GM23338 (cell line): ENCODE results near the gene NME5. TPM values are rescaled to one million over a fixed set of nuclear protein-coding genes. Genes with fewer than 3 reads are reported as not detected.
A peak's percentile ranks its signal among the peaks of the same experiment; 100 is the strongest.

ENCODE experiments used
- ATAC-seq: fragments of 200-7000 bp; cut with Tn5 transposase; 3 replicates; pipeline ENCODE4 v1.9.1; 2020
- DNase-seq: peaks from one replicate; pipeline ENCODE4 v3.0.0-alpha.2; 2015; ENCODE audit warnings: low spot score
- H2AFZ ChIP-seq: fragments of 200-600 bp; sonication (generic); 2 replicates; pipeline ENCODE4 v1.8.0; 2016; ENCODE audit warnings: antibody characterized with exemption, mild to moderate bottlenecking, moderate library complexity
- H3F3A ChIP-seq: fragments of 200-600 bp; sonication (generic); replicated peaks from 2 replicates; pipeline ENCODE4 v1.8.0; 2017; ENCODE audit warnings: antibody characterized with exemption, mixed run types, low read depth
- H3K27ac ChIP-seq: fragments of 200-600 bp; sonication (generic); 2 replicates; pipeline ENCODE4 v1.6.1; 2016; ENCODE audit warnings: low read depth
- H3K27me3 ChIP-seq: fragments of 200-600 bp; sonication (generic); 2 replicates; pipeline ENCODE4 v1.8.0; 2016; ENCODE audit warnings: mild to moderate bottlenecking, mixed run types, moderate library complexity; ENCODE audit not compliant: insufficient read depth
- H3K36me3 ChIP-seq: fragments of 200-600 bp; sonication (generic); 2 replicates; pipeline ENCODE4 v1.8.0; 2016; ENCODE audit warnings: mild to moderate bottlenecking; ENCODE audit not compliant: insufficient read depth
- H3K4me1 ChIP-seq: fragments of 200-600 bp; sonication (generic); 2 replicates; pipeline ENCODE4 v1.8.0; 2016; ENCODE audit warnings: mild to moderate bottlenecking, moderate library complexity; ENCODE audit not compliant: insufficient read depth
- H3K4me2 ChIP-seq: fragments of 200-600 bp; sonication (generic); 2 replicates; pipeline ENCODE4 v1.7.1; 2017; ENCODE audit warnings: mixed run types
- H3K4me3 ChIP-seq: fragments of 200-600 bp; sonication (generic); 2 replicates; pipeline ENCODE4 v1.6.1; 2016; ENCODE audit warnings: mixed run types
- H3K79me2 ChIP-seq: fragments of 200-600 bp; sonication (generic); replicated peaks from 2 replicates; pipeline ENCODE4 v1.8.0; 2017; ENCODE audit warnings: mild to moderate bottlenecking; ENCODE audit not compliant: insufficient read depth
- H3K9me2 ChIP-seq: fragments of 200-600 bp; sonication (generic); 2 replicates; pipeline ENCODE4 v1.8.0; 2017; ENCODE audit not compliant: insufficient read depth
- H4K20me1 ChIP-seq: fragments of 200-600 bp; sonication (generic); replicated peaks from 2 replicates; pipeline ENCODE4 v1.8.0; 2017; ENCODE audit warnings: mild to moderate bottlenecking; ENCODE audit not compliant: insufficient read depth
- H3K27ac Mint-ChIP-seq: 2 replicates; pipeline ENCODE4 v1.8.0; 2020; ENCODE audit warnings: inconsistent platforms, mild to moderate bottlenecking, moderate library complexity, mixed read lengths
- H3K27me3 Mint-ChIP-seq: 3 replicates; pipeline ENCODE4 v1.8.0; 2022; ENCODE audit warnings: low read depth, mild to moderate bottlenecking, moderate library complexity, mixed read lengths, inconsistent platforms; ENCODE audit not compliant: insufficient read depth, poor library complexity
- H3K36me3 Mint-ChIP-seq: 3 replicates; pipeline ENCODE4 v1.8.0; 2021; ENCODE audit warnings: low read depth, mild to moderate bottlenecking, inconsistent platforms, moderate library complexity, mixed read lengths
- H3K4me1 Mint-ChIP-seq: 3 replicates; pipeline ENCODE4 v1.8.0; 2020; ENCODE audit warnings: mild to moderate bottlenecking, inconsistent platforms, mixed read lengths
- H3K4me3 Mint-ChIP-seq: 3 replicates; pipeline ENCODE4 v1.8.0; 2021; ENCODE audit warnings: moderate library complexity, mild to moderate bottlenecking, inconsistent platforms, mixed read lengths
- H3K9me3 Mint-ChIP-seq: 3 replicates; pipeline ENCODE4 v1.8.0; 2020; ENCODE audit warnings: moderate library complexity, mild to moderate bottlenecking, inconsistent platforms, mixed read lengths
- CTCF ChIP-seq, 2 experiments: fragments of 200-600 bp in 1 of 2; sonication (generic) in 1 of 2; conservative IDR thresholded peaks; 2 replicates each; pipeline versions ENCODE4 v1.5.1 to v1.6.1; 2016 to 2017; ENCODE audit warnings: antibody characterized with exemption in 2 of 2, low read depth in 2 of 2, mild to moderate bottlenecking in 2 of 2, moderate library complexity in 1 of 2
- EZH2 ChIP-seq: fragments of 200-600 bp; sonication (generic); IDR thresholded peaks from one replicate; pipeline ENCODE4 v1.8.0; 2017; ENCODE audit warnings: antibody characterized with exemption, mild to moderate bottlenecking, low read depth; ENCODE audit not compliant: unreplicated experiment
- EZH2phosphoT487 ChIP-seq: fragments of 200-600 bp; sonication (generic); IDR thresholded peaks from one replicate; pipeline ENCODE4 v1.8.1; 2018; ENCODE audit warnings: antibody characterized with exemption; ENCODE audit not compliant: unreplicated experiment
- JUNB ChIP-seq: IDR thresholded peaks from one replicate; pipeline ENCODE4 v1.6.1; 2016; ENCODE audit warnings: antibody characterized with exemption; ENCODE audit not compliant: unreplicated experiment
- NANOG ChIP-seq: IDR thresholded peaks from 2 replicates; pipeline ENCODE4 v1.6.1; 2016; ENCODE audit warnings: antibody characterized with exemption, borderline replicate concordance
- POLR2AphosphoS5 ChIP-seq: IDR thresholded peaks from 2 replicates; pipeline ENCODE4 v1.6.1; 2016; ENCODE audit warnings: antibody characterized with exemption, low read depth
- STAT1 ChIP-seq: IDR thresholded peaks from one replicate; pipeline ENCODE4 v1.6.1; 2016; ENCODE audit warnings: antibody characterized with exemption; ENCODE audit not compliant: unreplicated experiment
- ZNF331 ChIP-seq: fragments of 250-450 bp; sonication (Bioruptor Pico); IDR thresholded peaks from 2 replicates; pipeline ENCODE4 v1.5.0; 2020; ENCODE audit warnings: low read depth, mild to moderate bottlenecking, moderate library complexity
- ZNF462 ChIP-seq: fragments of 250-450 bp; sonication (Bioruptor Pico); IDR thresholded peaks from 2 replicates; pipeline ENCODE4 v1.5.0; 2020; ENCODE audit warnings: mild to moderate bottlenecking, moderate library complexity
- polyA plus RNA-seq: library from polyadenylated mRNA; unstranded; fragments of >200 nt; fragmentation: Nextera tagmentation; extraction: Ambion mirVana; gene quantifications from 2 replicates; pipeline ENCODE4 v1.2.1, GENCODE V29; 2016
- total RNA-seq: library from RNA; depleted of rRNA; stranded (reverse); fragments of >200 nt; shearing (Covaris generic); gene quantifications from 2 replicates; pipeline ENCODE4 v1.2.3, GENCODE V29; 2014
- TF ChIP-seq, protein P1 (sequence below): IDR thresholded peaks from 2 replicates; pipeline ENCODE4 v1.6.1; 2016; ENCODE audit warnings: antibody characterized with exemption
- TF ChIP-seq, protein P2 (sequence below): IDR thresholded peaks from one replicate; pipeline ENCODE4 v1.6.1; 2018; ENCODE audit warnings: antibody characterized with exemption; ENCODE audit not compliant: unreplicated experiment

The NME5 gene
- total and polyA plus RNA-seq, 2 experiments from 2014 or later, result 0.45 TPM; not detected in 1

DNA sequence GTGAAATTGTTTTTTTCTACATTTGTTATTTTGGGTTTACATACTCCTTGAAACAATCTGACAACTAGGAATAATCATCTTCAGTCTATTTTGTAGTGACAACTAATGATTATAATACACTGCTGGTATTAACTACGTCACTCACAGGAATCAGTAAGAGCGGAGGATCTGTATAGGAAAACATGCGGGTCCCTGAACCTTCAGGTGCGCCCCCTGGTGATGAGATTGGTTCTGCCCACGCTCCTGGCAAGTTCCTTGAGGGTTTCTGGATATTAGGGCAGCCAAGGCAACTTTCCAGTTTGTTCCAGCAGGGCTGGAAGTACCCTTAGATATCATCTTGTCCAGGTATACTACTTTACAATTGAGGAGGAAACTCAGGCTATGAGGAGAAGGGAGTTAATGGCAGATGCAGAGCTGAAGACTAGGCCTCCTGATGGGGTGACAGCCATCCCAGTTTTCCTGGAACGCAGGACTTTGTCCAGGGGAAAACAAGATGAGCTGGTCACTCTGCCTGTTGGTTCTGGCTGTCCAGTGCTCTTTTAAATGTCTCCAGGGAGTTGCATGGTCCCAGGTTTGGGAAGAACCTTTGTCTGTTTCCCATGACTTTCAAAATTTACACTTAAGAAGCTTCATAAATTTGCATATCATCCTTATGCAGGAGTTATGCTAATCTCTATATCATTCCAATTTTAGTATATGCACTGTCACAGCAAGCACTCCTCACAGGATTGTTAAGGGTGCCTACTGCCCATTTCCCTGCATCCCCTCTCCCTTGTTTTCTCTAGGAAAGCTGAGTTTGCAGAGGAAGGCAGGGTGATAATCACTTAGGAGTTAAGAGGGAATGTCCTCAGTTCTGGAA lies 70.3 kb downstream of the NME5 start (continued):
- TF ChIP-seq ZNF462 (CRISPR knock-in tag) (no peak), EZH2phosphoT487 (no peak), POLR2AphosphoS5 (no peak), EZH2 (no peak), STAT1 (no peak), NANOG (no peak)

DNA sequence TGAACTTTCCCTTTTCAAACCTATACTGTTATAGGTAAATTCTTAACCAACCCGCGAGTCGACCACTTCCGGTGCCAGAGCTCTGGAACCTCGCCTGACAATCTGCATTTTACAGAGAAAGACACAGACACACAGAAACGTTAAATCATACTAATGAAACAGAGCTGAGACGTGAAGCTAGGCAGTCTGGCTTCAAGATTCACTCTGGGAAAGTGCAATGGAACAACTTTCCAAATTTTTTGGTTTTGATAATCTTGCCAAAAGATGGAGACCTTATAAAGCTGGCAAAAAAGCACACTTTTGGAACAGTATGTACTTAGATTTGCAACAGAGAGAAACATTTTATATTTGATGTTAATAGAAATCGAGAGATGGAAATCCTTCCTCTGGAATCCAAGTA lies 71.3 kb downstream of the NME5 start:
- H3K36me3 ChIP-seq, result no peaks in the 10 kb centered on the region
- H2AFZ ChIP-seq, result 0 out of 2 replicates have a peak overlapping the region, but pooled peaks have one; percentile 16
- Mint-ChIP-seq H3K27me3 (no peaks in the 10 kb centered on the region), H3K9me3 (peaks cover 8% of the 10 kb centered on the region; the same call in 2 of the 3 replicates), H3K27ac (no peak overlapping the region), H3K4me1 (peaks cover 6% of the 10 kb centered on the region), H3K36me3 (peaks cover 3% of the 10 kb centered on the region), H3K4me3 (no peak overlapping the region)
- H3K4me1 ChIP-seq, result no peaks in the 10 kb centered on the region
- no peaks in the 10 kb centered on the region for H3K79me2 ChIP-seq
- DNase-seq (no peak), ATAC-seq (no peak)
- H3K4me2 ChIP-seq, result no peak overlapping the region
- TF ChIP-seq, protein P1, sequence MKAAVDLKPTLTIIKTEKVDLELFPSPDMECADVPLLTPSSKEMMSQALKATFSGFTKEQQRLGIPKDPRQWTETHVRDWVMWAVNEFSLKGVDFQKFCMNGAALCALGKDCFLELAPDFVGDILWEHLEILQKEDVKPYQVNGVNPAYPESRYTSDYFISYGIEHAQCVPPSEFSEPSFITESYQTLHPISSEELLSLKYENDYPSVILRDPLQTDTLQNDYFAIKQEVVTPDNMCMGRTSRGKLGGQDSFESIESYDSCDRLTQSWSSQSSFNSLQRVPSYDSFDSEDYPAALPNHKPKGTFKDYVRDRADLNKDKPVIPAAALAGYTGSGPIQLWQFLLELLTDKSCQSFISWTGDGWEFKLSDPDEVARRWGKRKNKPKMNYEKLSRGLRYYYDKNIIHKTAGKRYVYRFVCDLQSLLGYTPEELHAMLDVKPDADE, result no peak
- no peak for TF ChIP-seq EZH2phosphoT487
- no peak for TF ChIP-seq CTCF (conservative IDR thresholded peaks at IDR 0.05; ENCODE audit: low read depth in 2 of 2)
- TF ChIP-seq ZNF331 (CRISPR knock-in tag), result no peak
- no peak for TF ChIP-seq JUNB
- TF ChIP-seq, protein P2, sequence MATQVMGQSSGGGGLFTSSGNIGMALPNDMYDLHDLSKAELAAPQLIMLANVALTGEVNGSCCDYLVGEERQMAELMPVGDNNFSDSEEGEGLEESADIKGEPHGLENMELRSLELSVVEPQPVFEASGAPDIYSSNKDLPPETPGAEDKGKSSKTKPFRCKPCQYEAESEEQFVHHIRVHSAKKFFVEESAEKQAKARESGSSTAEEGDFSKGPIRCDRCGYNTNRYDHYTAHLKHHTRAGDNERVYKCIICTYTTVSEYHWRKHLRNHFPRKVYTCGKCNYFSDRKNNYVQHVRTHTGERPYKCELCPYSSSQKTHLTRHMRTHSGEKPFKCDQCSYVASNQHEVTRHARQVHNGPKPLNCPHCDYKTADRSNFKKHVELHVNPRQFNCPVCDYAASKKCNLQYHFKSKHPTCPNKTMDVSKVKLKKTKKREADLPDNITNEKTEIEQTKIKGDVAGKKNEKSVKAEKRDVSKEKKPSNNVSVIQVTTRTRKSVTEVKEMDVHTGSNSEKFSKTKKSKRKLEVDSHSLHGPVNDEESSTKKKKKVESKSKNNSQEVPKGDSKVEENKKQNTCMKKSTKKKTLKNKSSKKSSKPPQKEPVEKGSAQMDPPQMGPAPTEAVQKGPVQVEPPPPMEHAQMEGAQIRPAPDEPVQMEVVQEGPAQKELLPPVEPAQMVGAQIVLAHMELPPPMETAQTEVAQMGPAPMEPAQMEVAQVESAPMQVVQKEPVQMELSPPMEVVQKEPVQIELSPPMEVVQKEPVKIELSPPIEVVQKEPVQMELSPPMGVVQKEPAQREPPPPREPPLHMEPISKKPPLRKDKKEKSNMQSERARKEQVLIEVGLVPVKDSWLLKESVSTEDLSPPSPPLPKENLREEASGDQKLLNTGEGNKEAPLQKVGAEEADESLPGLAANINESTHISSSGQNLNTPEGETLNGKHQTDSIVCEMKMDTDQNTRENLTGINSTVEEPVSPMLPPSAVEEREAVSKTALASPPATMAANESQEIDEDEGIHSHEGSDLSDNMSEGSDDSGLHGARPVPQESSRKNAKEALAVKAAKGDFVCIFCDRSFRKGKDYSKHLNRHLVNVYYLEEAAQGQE, result no peak
- no peak for TF ChIP-seq NANOG
- no peaks in the 10 kb centered on the region for H3K27me3 ChIP-seq
- H4K20me1 ChIP-seq, result no peaks in the 10 kb centered on the region
- H3K9me2 ChIP-seq, result no peaks in the 10 kb centered on the region
- H3F3A ChIP-seq, result no peaks in the 10 kb centered on the region
- H3K4me3 ChIP-seq, result no peak overlapping the region
- no peak overlapping the region for H3K27ac ChIP-seq
